Stimulated activated CD8-positive, alpha-beta memory T cell treated with anti-CD3 and anti-CD28 coated beads, Interleukin-2, amount 100 ng/mL, for 48 hours (primary cell): ENCODE measurements around the gene GSG1L.

Experiments used
- DNase-seq, 2 donors: peaks; one replicate each; pipeline ENCODE4 v3.0.0-alpha.2; 2020; ENCODE audit warnings: low read depth in 2 of 2

The GSG1L gene

GRCh38 chr16:28063591-28064061, at the start of gene GSG1L:
Gene GSG1L (minus strand): TSS chr16:28063714. CDS start chr16:28063424, 290 bp downstream.
- no peak for DNase-seq

GRCh38 chr16:28112908-28113307, 49.4 kb upstream of the GSG1L start:
- peak in 1 of 2 donors; percentile 30 for DNase-seq

- no peak for DNase-seq
These were observed 47.5 kb upstream of the GSG1L start for GRCh38 chr16:28110977-28111376.

- DNase-seq, result no peak
These were observed 47.0 kb upstream of the GSG1L start for GRCh38 chr16:28110479-28110878.

GRCh38 chr16:28110074-28110473, 46.6 kb upstream of the GSG1L start:
- DNase-seq, result no peak

- no peak for DNase-seq
These were observed 45.2 kb upstream of the GSG1L start for GRCh38 chr16:28108590-28109247.

- DNase-seq, result no peak
These were observed 43.7 kb upstream of the GSG1L start for GRCh38 chr16:28107232-28107631.

GRCh38 chr16:28106467-28107215, 43.1 kb upstream of the GSG1L start:
- no peak for DNase-seq

- no peak for DNase-seq
These were observed 42.4 kb upstream of the GSG1L start for GRCh38 chr16:28105954-28106353.

- DNase-seq, result no peak
These were observed 41.8 kb upstream of the GSG1L start for GRCh38 chr16:28105297-28105696.

- no peak for DNase-seq
These were observed 40.9 kb upstream of the GSG1L start for GRCh38 chr16:28104404-28104803.

GRCh38 chr16:28103516-28104170, 40.1 kb upstream of the GSG1L start:
- no peak for DNase-seq

- no peak for DNase-seq
These were observed 38.0 kb upstream of the GSG1L start for GRCh38 chr16:28101533-28101890.

GRCh38 chr16:28100810-28101532, 37.5 kb upstream of the GSG1L start:
- no peak for DNase-seq

- no peak for DNase-seq
These were observed 35.7 kb upstream of the GSG1L start for GRCh38 chr16:28098959-28099945.

GRCh38 chr16:28098171-28098958, 34.9 kb upstream of the GSG1L start:
- DNase-seq, result no peak

GRCh38 chr16:28096983-28097899, 33.7 kb upstream of the GSG1L start:
- no peak for DNase-seq

GRCh38 chr16:28093385-28093725, 29.8 kb upstream of the GSG1L start:
- DNase-seq, result no peak

GRCh38 chr16:28092721-28093384, 29.3 kb upstream of the GSG1L start:
- no peak for DNase-seq
